ENCODE results near the gene PLA2G2D. TPM values are rescaled to one million over a fixed set of nuclear protein-coding genes. Genes with fewer than 3 reads are reported as not detected.

The PLA2G2D gene
- total RNA-seq, 1 donor from 2014 or later: not detected

GRCh38 chr1:20089328-20090077 is 29.8 kb downstream of the PLA2G2D start:
- Mint-ChIP-seq H3K36me3 (ENCODE audit: unreplicated experiment) (no peaks in the 10 kb centered on the region), H3K4me1 (ENCODE audit: low read depth, unreplicated experiment) (no peaks in the 10 kb centered on the region), H3K27me3 (ENCODE audit: unreplicated experiment) (peaks cover 4% of the 10 kb centered on the region), H3K4me3 (ENCODE audit: unreplicated experiment) (no peak overlapping the region), H3K9me3 (ENCODE audit: unreplicated experiment) (no peaks in the 10 kb centered on the region), H3K27ac (ENCODE audit: unreplicated experiment) (no peak overlapping the region)
- no peak for DNase-seq
- no peak for TF ChIP-seq CTCF (IDR thresholded peaks at IDR 0.05; ENCODE audit: partially characterized antibody, unreplicated experiment)

- H3K27ac Mint-ChIP-seq (ENCODE audit: unreplicated experiment): no peak overlapping the region
- H3K9me3 Mint-ChIP-seq (ENCODE audit: unreplicated experiment): peaks cover 1% of the 10 kb centered on the region
- DNase-seq: no peak
Measured at GRCh38 chr1:20087668-20088067, 31.7 kb downstream of the PLA2G2D start.

GRCh38 chr1:20086800-20087199 is 32.5 kb downstream of the PLA2G2D start:
- no peaks in the 10 kb centered on the region for H3K4me1 Mint-ChIP-seq (ENCODE audit: low read depth, unreplicated experiment)
- peaks cover 1% of the 10 kb centered on the region for H3K9me3 Mint-ChIP-seq (ENCODE audit: unreplicated experiment)
- no peak overlapping the region for H3K27ac Mint-ChIP-seq (ENCODE audit: unreplicated experiment)
- TF ChIP-seq CTCF (IDR thresholded peaks at IDR 0.05; ENCODE audit: partially characterized antibody, unreplicated experiment): no peak
- H3K27me3 Mint-ChIP-seq (ENCODE audit: unreplicated experiment): peaks cover 2% of the 10 kb centered on the region
- H3K36me3 Mint-ChIP-seq (ENCODE audit: unreplicated experiment): no peaks in the 10 kb centered on the region
- DNase-seq: no peak
- no peak overlapping the region for H3K4me3 Mint-ChIP-seq (ENCODE audit: unreplicated experiment)

More at GRCh38 chr1:20087668-20088067, 31.7 kb downstream of the PLA2G2D start:
- no peaks in the 10 kb centered on the region for H3K36me3 Mint-ChIP-seq (ENCODE audit: unreplicated experiment)
- no peak for TF ChIP-seq CTCF (IDR thresholded peaks at IDR 0.05; ENCODE audit: partially characterized antibody, unreplicated experiment)
- no peak overlapping the region for H3K4me3 Mint-ChIP-seq (ENCODE audit: unreplicated experiment)
- no peaks in the 10 kb centered on the region for H3K4me1 Mint-ChIP-seq (ENCODE audit: low read depth, unreplicated experiment)
- no peaks in the 10 kb centered on the region for H3K27me3 Mint-ChIP-seq (ENCODE audit: unreplicated experiment)

- no peak overlapping the region for H3K27ac Mint-ChIP-seq (ENCODE audit: unreplicated experiment)
- no peak for TF ChIP-seq CTCF (IDR thresholded peaks at IDR 0.05; ENCODE audit: partially characterized antibody, unreplicated experiment)
- peaks cover 1% of the 10 kb centered on the region for H3K9me3 Mint-ChIP-seq (ENCODE audit: unreplicated experiment)
- H3K4me3 Mint-ChIP-seq (ENCODE audit: unreplicated experiment): no peak overlapping the region
- no peak for DNase-seq
- no peaks in the 10 kb centered on the region for H3K4me1 Mint-ChIP-seq (ENCODE audit: low read depth, unreplicated experiment)
- H3K27me3 Mint-ChIP-seq (ENCODE audit: unreplicated experiment): peaks cover 7% of the 10 kb centered on the region
- H3K36me3 Mint-ChIP-seq (ENCODE audit: unreplicated experiment): no peaks in the 10 kb centered on the region
Measured at GRCh38 chr1:20083178-20083944, 36.0 kb downstream of the PLA2G2D start.

- H3K27ac Mint-ChIP-seq (ENCODE audit: unreplicated experiment): no peak overlapping the region
- TF ChIP-seq CTCF (IDR thresholded peaks at IDR 0.05; ENCODE audit: partially characterized antibody, unreplicated experiment): no peak
- no peak for DNase-seq
- H3K9me3 Mint-ChIP-seq (ENCODE audit: unreplicated experiment): peaks cover 1% of the 10 kb centered on the region
- H3K27me3 Mint-ChIP-seq (ENCODE audit: unreplicated experiment): peaks cover 7% of the 10 kb centered on the region
- no peak overlapping the region for H3K4me3 Mint-ChIP-seq (ENCODE audit: unreplicated experiment)
- no peaks in the 10 kb centered on the region for H3K4me1 Mint-ChIP-seq (ENCODE audit: low read depth, unreplicated experiment)
- no peaks in the 10 kb centered on the region for H3K36me3 Mint-ChIP-seq (ENCODE audit: unreplicated experiment)
Measured at GRCh38 chr1:20082772-20083171, 36.6 kb downstream of the PLA2G2D start.

Data from glutamatergic neuron (in vitro differentiated cells).